ENCODE data around the gene COL17A1.

DNA sequence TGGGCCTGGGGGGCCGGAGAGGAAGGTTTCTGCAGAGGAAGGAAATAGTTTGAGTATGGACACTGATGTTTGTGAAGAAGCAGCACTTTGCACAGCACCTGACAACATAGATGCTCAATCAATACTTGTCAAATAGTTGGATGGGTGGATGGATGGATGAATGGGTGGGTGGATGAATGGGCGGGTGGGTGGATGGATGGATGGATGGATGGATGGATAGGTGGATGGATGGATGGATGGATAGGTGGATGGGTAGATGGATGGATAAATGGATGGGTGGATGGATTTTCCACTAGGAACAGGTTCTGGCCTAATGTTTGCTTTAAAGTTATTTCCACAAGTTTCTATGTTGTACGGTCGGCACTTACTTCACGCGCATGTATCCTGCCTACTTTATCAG, 45.3 kb downstream of the COL17A1 start:
- no peak for TF ChIP-seq CTCF (IDR thresholded peaks at IDR 0.05)
- TF ChIP-seq POLR2AphosphoS5 (IDR thresholded peaks at IDR 0.05), result no peak
- no peak for TF ChIP-seq POLR2A (IDR thresholded peaks at IDR 0.05; ENCODE audit: low read depth)

Measured in esophagus muscularis mucosa (tissue), 3 donors.